HG03025 (cell line): ENCODE data around the gene SIGLEC5.
"Not testable (repeated sequence)": the region's sequence is repeated elsewhere in the genome, so short reads cannot be mapped to it uniquely, and the experiment has no call there.

ENCODE experiments used
- ATAC-seq: cut with Tn5 transposase; IDR thresholded peaks from one replicate; pipeline ENCODE4 v1.9.1; 2021; ENCODE audit warnings: mild to moderate bottlenecking, moderate library complexity; ENCODE audit not compliant: unreplicated experiment, low FRiP score

SIGLEC5 gene, protein sequence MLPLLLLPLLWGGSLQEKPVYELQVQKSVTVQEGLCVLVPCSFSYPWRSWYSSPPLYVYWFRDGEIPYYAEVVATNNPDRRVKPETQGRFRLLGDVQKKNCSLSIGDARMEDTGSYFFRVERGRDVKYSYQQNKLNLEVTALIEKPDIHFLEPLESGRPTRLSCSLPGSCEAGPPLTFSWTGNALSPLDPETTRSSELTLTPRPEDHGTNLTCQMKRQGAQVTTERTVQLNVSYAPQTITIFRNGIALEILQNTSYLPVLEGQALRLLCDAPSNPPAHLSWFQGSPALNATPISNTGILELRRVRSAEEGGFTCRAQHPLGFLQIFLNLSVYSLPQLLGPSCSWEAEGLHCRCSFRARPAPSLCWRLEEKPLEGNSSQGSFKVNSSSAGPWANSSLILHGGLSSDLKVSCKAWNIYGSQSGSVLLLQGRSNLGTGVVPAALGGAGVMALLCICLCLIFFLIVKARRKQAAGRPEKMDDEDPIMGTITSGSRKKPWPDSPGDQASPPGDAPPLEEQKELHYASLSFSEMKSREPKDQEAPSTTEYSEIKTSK

DNA sequence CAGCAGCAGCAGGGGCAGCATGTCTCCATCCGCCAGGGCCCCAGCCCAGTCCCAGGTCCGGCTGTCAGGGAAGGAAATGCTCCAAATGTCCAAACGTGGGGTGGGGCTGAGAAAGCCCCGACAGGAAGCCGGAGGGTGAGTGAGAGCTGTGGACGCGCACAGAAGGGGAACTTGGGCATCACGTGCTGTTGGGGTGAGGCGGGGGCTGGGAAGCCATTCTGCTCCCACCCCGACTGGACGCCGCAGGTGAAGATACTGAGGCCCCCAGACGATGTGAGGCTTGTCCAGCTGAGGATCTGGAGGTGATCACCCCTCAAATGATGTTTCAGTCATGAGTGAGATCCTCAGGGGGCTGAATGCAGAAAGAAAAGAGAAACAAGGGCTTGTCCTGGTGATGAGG lies at the start of gene SIGLEC5:
SIGLEC5 (minus strand) TSS at position 87 of the 400 bp plus-strand sequence; CDS start at position 21, 66 bp downstream.
- ATAC-seq = not testable (repeated sequence)

DNA sequence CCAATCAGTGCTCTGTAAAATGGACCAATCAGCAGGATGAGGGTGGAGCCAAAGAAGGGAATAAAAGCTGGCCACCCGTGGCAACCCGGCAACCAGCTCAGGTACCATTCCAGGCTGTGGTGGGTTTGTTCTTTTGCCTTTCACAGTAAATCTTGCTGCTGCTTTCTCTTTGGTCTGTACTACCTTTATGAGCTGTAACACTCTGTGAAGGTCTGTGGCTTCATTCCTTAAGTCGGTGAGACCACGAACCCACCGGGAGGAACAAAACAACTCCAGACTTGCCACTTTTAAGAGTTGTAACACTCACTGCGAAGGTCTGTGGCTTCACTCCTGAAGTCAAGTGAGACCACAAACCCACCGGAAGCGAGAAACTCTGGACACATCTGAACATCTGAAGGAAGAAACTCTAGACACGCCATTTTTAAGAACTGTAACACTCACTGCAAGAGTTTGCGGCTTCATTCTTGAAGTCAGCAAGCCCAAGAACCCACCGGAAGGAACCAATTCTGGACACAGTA lies 46.4 kb upstream of the SIGLEC5 start:
- ATAC-seq = no peak

DNA sequence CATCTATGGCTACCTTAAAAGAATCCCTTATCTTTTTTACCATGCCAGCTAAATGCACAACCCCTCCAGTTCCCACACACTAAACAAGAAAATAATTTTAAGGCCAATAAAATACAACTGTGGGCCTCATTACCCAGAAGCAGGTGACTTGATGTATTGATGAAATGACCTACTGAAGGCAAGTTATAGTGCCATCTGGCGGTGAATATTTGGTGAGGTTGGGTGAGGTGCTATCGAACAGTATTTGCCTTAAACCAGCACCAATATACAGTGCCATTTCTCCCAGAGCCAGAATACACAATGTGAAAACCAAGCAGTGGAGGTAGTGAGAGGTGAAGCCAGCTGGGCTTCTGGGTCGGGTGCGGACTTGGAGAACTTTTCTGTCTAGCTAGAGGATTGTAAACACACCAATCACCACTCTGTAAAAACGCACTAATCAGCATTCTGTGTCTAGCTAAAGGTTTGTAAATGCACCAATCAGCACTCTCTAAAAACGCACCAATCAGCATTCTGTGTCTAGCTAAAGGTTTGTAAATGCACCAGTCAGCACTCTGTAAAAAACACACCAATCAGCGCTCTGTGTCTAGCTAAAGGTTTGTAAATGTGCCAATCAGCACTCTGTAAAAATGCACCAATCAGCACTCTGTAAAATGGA lies 45.8 kb upstream of the SIGLEC5 start:
- not testable (repeated sequence) for ATAC-seq

DNA sequence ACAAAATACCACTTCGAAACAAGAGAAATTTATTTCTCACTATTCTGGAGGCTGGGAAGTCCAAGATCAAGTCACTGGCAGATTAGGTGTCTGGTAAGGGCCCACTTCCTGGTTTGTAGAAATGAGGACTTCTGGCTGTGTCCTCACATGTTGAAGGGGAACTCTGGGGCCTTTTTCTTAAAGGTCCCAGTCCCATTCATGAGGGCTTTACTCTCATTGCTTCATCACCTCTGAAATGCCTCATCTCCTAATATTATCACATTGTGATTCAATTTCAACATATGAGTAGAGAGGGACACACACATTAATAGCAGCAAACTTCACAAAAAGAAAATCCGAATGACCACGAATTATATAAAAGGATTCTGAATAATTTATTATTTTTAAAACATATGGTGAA lies 38.0 kb upstream of the SIGLEC5 start:
- no peak for ATAC-seq

DNA sequence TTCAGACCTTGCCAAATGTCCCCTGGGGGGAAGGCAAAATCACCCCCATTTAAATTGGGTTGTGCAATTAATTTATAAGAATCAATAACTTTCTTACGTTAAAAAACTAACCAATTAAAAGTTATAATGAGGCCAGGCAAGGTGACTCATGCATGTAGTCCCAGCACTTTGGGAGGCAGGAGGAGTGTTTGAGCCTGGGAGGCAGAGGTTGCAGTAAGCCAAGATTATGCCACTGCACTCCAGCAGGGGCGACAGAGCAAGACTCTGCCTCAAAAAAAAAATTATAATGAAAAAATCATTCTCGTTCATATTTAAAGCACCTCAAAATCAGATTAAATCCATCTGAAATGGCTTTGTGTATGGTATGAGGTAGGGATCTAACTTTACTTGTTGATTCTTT lies 34.8 kb upstream of the SIGLEC5 start:
- ATAC-seq = no peak

DNA sequence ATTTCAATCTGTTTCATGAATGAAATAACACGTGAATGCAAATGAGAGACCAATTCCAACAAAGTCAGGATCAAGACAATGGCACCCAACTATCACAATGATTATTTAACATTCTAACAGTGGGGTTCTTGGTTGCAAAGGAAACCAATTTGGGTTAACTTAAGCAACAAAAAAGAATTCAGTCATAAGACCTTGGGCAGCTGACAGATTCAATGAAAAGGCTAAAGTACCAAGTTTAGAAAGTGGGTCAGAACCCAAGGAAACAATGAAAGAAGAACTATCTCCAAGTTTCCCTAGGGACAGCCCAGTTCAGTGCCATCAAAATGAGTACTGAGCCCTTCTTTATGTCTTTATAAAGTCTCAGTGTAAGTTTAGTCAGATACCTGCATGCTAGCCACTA lies 33.9 kb upstream of the SIGLEC5 start:
- ATAC-seq = no peak

DNA sequence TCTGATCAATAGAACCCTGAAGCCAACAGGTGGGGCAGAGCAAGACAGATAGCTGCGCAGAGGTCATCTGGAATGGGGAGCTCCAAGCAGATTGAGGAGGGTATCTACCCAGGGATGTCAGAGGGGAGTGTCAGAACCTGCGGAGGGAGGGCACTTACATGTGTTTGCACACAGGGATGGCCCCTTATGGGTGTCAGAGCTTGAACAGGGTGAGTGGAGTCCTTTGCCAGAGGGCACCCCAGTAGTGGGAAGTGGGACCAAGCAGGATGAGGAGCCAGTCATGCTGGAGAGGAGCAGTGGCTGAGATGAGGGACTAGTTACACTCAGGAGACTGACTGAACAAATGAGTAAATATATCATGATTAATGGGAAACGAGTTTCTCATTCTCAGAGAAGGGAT lies 33.4 kb upstream of the SIGLEC5 start:
- no peak for ATAC-seq

DNA sequence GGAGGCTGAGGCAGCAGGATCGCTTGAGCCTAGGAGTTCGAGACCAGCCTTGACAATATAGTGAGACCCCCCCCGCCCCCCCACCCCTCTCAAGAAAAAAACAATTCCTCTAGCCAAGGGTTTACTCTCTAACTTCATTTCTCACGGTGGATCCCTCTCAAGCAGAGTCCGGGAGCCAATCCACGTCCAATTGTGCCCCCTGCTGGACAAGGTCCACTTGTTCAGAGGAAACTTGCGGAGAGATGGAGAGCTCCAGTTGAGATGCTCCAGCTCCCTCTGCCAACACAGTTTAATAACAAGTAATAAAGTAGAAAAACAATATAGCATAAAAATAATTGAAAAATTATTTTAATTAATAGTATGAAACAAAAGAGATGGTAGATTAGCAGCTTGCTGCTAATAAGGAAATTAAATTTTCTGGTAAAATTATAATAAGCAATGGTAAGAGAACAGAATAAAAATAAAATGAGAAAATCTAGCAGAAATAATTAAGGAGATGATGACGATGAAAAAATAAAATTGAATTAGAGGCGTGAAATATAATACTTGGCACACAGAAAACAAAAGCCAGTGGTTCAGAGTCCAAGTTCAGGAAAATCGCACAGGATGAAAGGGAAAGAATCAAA lies 30.9 kb upstream of the SIGLEC5 start:
- no peak for ATAC-seq

DNA sequence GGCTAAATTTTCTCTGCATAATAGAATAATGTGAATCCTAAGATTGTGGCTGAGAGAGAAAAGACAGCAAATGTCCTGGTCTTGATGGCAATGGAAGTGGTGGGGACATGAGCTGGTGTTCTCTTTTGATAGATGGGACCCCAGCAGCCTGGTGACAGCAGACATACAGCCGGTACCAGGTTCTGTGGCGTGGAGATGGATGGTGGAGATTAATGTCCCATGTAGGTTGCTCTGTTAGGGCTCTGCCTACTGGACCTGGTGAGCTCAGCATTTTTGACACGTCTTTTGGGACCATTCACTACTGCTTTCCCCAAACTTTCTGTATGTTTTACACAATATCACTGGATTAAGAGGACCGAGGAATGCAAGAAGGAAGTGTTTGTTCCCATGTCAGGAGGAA lies 24.6 kb upstream of the SIGLEC5 start:
- ATAC-seq = no peak

DNA sequence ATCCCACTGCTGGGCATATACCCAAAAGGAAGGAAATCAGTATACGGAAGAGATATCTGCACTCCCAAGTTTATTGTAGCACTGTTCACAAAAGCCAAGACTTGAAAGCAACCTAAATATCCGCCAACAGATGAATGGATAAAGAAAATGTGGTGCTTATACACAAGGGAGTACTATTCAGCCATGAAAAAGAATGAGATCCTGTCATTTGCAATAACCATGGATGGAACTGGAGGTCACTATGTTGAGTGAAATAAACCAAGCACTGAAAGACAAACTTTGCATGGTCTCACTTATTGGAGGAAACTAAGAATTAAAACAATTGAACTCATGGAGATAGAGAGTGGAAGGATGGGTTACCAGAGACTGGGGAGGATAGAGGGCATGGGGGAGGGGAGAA lies 23.0 kb upstream of the SIGLEC5 start:
- no peak for ATAC-seq

DNA sequence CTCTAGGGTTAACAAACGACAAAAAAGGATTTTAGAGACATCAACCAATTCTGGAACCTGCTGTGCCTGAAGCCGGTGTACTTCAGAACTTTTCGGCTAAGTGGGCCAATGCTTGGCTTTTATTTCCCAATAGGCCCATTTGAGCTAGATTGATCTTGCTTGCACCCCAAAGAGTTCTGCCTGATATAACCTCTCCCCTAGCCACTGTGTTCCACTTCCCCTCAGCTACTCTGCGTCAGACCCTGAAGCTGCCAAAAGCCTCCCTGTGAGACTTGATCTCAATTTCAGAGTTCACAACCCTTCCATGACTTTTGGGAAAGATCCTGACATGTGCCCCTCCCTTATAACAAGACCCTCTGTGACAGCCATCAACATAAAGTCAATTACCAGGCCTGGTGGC lies 22.1 kb upstream of the SIGLEC5 start:
- no peak for ATAC-seq

DNA sequence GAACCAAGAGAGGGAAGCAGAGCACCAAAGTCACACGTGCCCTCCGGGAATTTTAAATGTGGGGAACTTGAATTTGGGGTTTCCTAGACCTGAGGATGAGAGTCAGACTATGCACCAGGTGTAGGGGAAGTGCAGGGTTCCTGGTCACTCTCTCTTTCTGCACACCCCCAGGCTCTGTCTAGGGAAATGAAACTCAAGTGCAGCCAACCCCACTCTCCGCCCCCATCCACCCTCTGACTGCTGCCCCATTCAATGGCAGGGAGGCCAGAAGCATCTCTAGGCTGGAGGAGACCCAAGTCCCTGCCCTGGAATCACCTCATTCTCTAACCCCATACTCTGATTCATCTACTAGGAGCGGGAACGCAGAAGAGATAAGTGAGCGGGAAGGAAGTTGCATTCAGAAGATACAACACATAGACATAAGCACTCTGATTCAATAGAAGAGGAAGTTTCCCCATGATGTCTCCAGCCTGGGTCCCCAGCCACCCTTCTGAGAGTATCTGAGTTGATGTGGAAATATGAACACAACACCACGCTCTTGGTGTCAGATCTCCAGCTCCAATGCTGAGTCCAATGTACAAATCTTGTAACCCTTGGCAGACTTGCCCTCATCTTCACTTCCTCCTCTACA lies 21.1 kb upstream of the SIGLEC5 start:
- no peak for ATAC-seq

DNA sequence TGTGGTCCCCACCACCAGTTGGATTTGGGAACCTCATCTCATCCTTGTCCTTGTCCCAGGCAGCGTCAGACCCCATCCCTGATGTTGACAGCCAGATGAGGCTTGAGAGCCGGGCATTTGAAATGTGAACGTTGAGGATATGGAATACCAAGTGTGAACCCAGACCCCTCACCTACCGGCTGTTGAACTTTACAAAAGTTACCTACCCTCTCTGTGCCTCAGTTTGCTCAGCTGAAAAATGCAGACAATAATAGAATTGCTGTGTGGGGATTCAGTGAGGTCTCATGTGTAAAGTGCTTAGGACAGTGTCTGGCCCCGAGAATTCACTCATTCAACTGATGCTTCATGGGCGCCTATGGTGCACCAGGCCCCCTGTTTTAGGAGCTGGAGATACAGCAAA lies 17.1 kb upstream of the SIGLEC5 start:
- no peak for ATAC-seq

DNA sequence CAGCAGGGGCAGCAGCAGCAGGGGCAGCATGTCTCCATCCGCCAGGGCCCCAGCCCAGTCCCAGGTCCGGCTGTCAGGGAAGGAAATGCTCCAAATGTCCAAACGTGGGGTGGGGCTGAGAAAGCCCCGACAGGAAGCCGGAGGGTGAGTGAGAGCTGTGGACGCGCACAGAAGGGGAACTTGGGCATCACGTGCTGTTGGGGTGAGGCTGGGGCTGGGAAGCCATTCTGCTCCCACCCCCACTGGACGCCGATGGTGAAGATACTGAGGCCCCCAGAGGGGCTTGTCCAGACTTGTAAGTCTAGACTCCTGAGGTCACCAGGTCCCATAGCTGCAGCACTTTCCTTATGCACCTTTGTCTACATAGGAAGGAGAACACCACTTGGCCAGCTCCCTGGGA lies 16.5 kb upstream of the SIGLEC5 start, which contains the start of gene SIGLEC14:
SIGLEC14 (minus strand) TSS at position 96 of the 400 bp plus-strand sequence; CDS start at position 30, 66 bp downstream.
- ATAC-seq = not testable (repeated sequence)

DNA sequence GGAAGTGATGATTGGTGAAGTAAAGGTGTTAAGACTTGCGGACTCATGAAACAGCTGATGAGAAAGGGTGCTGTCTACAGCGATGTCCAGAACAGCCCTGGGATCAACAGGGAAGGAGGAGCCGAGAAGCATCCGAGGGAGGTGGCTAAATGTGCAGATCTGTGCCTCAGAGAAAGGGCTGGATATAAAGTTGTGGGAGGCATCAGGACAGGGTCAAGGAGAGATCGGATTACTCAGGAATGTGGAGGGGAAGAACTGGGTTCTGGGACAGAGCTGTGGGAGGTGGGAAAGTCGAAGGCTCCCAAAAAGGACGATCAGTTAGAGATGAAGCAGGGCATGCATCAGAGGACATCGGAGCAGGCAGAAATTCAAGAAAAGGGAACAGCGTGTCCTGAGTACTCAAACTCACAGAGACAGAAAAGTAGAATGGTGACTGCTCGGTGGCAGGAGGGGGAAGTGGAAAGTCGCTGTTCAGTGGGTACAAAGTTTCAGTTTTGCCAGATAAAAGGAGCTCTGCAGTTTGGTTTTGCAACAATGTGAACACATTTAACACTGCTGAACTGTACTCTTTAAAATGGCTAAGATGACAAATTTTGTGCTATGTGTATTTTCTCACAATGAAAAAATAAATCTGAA lies 14.6 kb upstream of the SIGLEC5 start:
- no peak for ATAC-seq

DNA sequence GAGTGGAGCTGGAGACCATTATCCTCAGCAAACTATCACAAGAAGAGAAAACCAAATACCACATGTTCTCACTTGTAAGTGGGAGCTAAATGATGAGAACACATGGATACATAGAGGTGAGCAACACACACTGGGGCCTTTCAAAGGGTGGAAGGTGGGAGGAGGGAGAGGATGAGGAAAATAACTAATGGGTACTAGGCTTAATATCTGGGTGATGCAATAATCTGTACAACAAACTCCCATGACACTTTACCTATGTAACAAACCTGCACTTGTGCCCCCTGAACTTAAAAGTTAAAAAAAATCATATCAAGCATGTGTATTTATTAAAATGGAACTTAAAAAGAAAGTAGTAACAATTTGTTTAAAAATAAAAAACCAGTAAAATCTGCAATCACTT lies 11.4 kb upstream of the SIGLEC5 start:
- ATAC-seq = no peak

DNA sequence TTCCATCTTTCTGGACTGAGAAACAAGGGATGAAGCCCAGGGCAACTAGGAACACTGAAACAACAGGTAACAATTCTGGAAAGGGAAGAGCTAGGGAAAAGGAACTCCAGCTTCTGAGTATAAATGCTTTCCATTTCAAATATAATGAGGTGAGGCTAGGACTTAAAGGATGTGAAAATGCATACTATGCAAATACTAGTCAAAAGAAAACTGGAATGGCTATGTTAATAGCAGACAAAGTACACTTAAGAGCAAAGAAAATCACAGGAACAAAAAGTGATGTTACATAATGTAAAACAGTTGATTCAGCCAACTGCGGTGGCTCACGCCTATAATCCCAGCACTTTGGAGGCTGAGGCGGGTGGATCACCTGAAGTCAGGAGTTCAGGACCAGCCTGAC lies 10.2 kb upstream of the SIGLEC5 start:
- ATAC-seq = no peak

DNA sequence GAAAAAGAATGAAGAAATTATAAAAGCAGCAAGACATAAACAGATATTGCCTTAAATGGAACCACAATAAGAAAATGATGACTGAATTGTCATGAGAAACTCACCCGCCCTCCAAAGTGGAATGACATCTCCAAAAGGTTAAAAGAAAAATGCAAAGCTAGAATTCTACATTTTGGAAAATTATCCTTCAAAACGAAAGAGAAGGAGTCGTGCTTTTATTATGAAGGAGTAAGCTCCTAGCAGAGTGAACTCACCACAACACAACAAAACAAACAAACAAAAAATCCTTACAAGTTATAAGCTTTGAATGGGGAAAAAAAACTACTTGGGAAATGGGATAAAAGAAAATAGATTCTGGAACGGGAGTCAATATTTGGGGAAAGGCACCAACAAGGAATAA lies 9.7 kb upstream of the SIGLEC5 start:
- ATAC-seq = no peak

DNA sequence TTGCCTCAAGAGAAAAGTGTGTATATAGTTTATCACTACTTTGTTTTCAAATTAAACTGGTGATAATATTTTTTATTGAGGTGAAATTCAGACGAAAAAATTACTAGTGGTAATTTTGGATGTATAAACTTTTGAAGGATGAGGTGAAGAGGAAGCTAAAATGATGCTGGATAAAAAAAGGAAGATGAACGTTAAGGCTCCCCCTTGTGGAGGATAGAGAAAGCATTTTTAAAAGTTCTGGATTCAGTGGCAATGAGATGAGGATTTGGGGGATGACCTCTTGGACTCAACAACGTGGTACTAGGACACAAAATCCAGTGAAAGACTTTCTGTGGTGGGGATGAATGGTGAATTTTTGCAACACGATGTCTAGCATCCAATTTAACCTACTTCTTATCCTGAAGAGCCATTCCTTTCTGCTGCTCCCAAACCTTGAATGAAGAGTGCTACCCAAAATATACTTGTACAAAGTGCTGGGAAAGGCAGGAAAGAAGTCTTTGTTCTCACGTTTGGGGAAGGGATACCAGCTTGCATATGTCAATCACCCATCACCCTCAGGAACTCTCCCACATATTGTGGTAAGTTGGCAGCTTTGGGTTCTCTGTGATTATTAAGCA lies 7.3 kb upstream of the SIGLEC5 start:
- ATAC-seq = no peak

DNA sequence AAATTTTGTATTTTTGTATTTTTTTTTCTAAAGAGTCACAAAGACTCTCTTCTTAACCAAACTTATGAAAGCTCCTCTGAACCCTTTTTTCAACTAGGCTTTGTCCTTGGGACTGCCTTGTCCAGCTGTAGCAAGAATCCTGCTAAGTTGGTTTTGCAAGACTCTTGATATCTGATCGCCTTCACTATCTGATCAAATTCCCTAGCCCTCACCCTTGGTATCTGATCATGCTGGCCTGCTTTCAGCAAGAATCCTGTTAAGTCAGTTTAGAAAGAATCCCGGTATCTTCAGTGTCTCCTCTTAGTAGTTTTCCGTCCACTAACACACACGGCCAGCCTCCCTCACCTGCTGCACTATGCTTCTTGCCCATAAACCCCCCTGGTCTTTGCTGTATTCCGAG lies 1.9 kb upstream of the SIGLEC5 start:
- no peak for ATAC-seq
